ENCODE data around the gene ACP4. TPM values are rescaled to one million over a fixed set of nuclear protein-coding genes. Genes with fewer than 3 reads are reported as not detected.
"Not testable (repeated sequence)": the region's sequence is repeated elsewhere in the genome, so short reads cannot be mapped to it uniquely, and the experiment has no call there.

The ACP4 gene
- total and polyA plus RNA-seq, 2 experiments from 2014 or later = not detected

DNA sequence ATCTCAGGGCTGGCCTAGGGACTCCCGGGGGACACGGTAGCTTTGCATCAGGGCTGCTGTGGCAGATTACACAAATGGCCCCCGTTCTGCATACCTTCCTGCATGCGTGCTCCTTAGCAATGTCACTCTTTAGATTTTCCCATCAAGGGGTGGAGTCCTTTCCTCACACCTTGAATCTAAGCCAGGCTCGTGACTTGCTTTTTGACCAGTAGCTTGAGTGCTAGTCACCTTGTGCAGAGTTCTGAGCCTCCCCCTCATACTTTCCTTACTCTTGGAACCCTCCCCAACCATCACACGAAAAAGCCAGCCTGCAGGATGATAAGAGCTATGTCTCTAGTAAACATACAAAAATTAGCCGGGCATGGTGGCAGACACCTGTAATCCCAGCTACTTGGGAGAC lies 16.8 kb upstream of the ACP4 start:
- peaks cover 27% of the 10 kb centered on the region for H3K36me3 Mint-ChIP-seq (ENCODE audit: low read depth)
- not testable (repeated sequence) for H3K4me1 ChIP-seq (ENCODE audit: insufficient read depth); H3F3A ChIP-seq (replicated peaks; ENCODE audit: low read depth); H3K27ac Mint-ChIP-seq; H3K4me3 Mint-ChIP-seq; H3K4me1 Mint-ChIP-seq; DNase-seq (ENCODE audit: low spot score); H4K20me1 ChIP-seq (replicated peaks; ENCODE audit: insufficient read depth); H3K79me2 ChIP-seq (replicated peaks; ENCODE audit: insufficient read depth); H3K27ac ChIP-seq (ENCODE audit: low read depth); H3K4me2 ChIP-seq; H3K27me3 Mint-ChIP-seq (ENCODE audit: insufficient read depth, low read depth, poor library complexity); ATAC-seq; H2AFZ ChIP-seq; H3K9me2 ChIP-seq (ENCODE audit: insufficient read depth); H3K4me3 ChIP-seq; H3K36me3 ChIP-seq (ENCODE audit: insufficient read depth)
- H3K9me3 Mint-ChIP-seq = peaks cover 95% of the 10 kb centered on the region
- H3K27me3 ChIP-seq (ENCODE audit: insufficient read depth) = peaks cover 48% of the 10 kb centered on the region

DNA sequence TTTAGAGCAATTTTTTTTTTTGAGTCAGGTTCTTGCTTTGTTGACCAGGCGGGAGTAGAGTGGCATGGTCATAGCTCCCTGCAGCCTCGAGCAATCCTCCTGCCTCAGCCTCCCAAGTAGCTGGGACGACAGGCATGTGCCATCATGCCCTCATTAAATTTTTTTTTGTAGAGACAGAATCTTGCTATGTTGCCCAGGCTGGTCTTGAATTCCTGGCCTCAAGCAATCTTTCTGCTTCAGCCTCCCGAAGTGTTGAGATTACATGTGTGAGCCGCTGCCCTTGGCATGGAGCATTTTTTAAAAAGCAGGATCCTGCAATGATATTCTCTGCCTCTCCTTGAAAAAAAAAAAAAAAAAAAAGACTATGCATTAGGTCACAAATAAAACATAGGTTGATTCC lies 14.1 kb upstream of the ACP4 start:
- DNase-seq (ENCODE audit: low spot score) (no peak), ATAC-seq (no peak)
- no peak overlapping the region for H3K4me3 Mint-ChIP-seq
- Histone ChIP-seq H3K9me2 (ENCODE audit: insufficient read depth) (no peaks in the 10 kb centered on the region), H3K4me1 (ENCODE audit: insufficient read depth) (peaks cover 13% of the 10 kb centered on the region), H3K4me2 (no peak overlapping the region), H3K4me3 (no peak overlapping the region), H3K79me2 (replicated peaks; ENCODE audit: insufficient read depth) (no peaks in the 10 kb centered on the region), H4K20me1 (replicated peaks; ENCODE audit: insufficient read depth) (no peaks in the 10 kb centered on the region), H3K27ac (ENCODE audit: low read depth) (no peak overlapping the region), H3K36me3 (ENCODE audit: insufficient read depth) (no peaks in the 10 kb centered on the region), H2AFZ (no peak overlapping the region), H3F3A (replicated peaks; ENCODE audit: low read depth) (peaks cover 4% of the 10 kb centered on the region), H3K27me3 (ENCODE audit: insufficient read depth) (peaks cover 75% of the 10 kb centered on the region)
- peaks cover 33% of the 10 kb centered on the region for H3K36me3 Mint-ChIP-seq (ENCODE audit: low read depth)
- no peaks in the 10 kb centered on the region for H3K4me1 Mint-ChIP-seq
- no peak for TF ChIP-seq ZNF114 (CRISPR knock-in tag; IDR thresholded peaks at IDR 0.05)
- no peak for TF ChIP-seq EZH2phosphoT487 (IDR thresholded peaks at IDR 0.05; ENCODE audit: unreplicated experiment)
- no peak for TF ChIP-seq NANOG (IDR thresholded peaks at IDR 0.05; ENCODE audit: borderline replicate concordance)
- TF ChIP-seq JUNB (IDR thresholded peaks at IDR 0.05; ENCODE audit: unreplicated experiment) = no peak
- TF ChIP-seq CREB1 (CRISPR knock-in tag; IDR thresholded peaks at IDR 0.05; ENCODE audit: low read depth) = no peak
- no peak for TF ChIP-seq EZH2 (IDR thresholded peaks at IDR 0.05; ENCODE audit: low read depth, unreplicated experiment)
- no peak for TF ChIP-seq ZNF331 (CRISPR knock-in tag; IDR thresholded peaks at IDR 0.05; ENCODE audit: low read depth)
- TF ChIP-seq, protein P1, sequence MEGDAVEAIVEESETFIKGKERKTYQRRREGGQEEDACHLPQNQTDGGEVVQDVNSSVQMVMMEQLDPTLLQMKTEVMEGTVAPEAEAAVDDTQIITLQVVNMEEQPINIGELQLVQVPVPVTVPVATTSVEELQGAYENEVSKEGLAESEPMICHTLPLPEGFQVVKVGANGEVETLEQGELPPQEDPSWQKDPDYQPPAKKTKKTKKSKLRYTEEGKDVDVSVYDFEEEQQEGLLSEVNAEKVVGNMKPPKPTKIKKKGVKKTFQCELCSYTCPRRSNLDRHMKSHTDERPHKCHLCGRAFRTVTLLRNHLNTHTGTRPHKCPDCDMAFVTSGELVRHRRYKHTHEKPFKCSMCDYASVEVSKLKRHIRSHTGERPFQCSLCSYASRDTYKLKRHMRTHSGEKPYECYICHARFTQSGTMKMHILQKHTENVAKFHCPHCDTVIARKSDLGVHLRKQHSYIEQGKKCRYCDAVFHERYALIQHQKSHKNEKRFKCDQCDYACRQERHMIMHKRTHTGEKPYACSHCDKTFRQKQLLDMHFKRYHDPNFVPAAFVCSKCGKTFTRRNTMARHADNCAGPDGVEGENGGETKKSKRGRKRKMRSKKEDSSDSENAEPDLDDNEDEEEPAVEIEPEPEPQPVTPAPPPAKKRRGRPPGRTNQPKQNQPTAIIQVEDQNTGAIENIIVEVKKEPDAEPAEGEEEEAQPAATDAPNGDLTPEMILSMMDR (conservative IDR thresholded peaks at IDR 0.05; ENCODE audit: low read depth in 2 of 2) = no peak
- TF ChIP-seq POLR2AphosphoS5 (IDR thresholded peaks at IDR 0.05; ENCODE audit: low read depth) = no peak
- TF ChIP-seq, protein P2, sequence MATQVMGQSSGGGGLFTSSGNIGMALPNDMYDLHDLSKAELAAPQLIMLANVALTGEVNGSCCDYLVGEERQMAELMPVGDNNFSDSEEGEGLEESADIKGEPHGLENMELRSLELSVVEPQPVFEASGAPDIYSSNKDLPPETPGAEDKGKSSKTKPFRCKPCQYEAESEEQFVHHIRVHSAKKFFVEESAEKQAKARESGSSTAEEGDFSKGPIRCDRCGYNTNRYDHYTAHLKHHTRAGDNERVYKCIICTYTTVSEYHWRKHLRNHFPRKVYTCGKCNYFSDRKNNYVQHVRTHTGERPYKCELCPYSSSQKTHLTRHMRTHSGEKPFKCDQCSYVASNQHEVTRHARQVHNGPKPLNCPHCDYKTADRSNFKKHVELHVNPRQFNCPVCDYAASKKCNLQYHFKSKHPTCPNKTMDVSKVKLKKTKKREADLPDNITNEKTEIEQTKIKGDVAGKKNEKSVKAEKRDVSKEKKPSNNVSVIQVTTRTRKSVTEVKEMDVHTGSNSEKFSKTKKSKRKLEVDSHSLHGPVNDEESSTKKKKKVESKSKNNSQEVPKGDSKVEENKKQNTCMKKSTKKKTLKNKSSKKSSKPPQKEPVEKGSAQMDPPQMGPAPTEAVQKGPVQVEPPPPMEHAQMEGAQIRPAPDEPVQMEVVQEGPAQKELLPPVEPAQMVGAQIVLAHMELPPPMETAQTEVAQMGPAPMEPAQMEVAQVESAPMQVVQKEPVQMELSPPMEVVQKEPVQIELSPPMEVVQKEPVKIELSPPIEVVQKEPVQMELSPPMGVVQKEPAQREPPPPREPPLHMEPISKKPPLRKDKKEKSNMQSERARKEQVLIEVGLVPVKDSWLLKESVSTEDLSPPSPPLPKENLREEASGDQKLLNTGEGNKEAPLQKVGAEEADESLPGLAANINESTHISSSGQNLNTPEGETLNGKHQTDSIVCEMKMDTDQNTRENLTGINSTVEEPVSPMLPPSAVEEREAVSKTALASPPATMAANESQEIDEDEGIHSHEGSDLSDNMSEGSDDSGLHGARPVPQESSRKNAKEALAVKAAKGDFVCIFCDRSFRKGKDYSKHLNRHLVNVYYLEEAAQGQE (IDR thresholded peaks at IDR 0.05; ENCODE audit: unreplicated experiment) = no peak
- H3K27me3 Mint-ChIP-seq (ENCODE audit: insufficient read depth, low read depth, poor library complexity) = peaks cover 10% of the 10 kb centered on the region
- H3K27ac Mint-ChIP-seq = no peak overlapping the region
- H3K9me3 Mint-ChIP-seq = peaks cover 96% of the 10 kb centered on the region

Measured in GM23338 (cell line).